GM12874 (cell line): ENCODE data around the gene PCSK2.

Experiments
- CTCF ChIP-seq: IDR thresholded peaks from 2 replicates; pipeline ENCODE4 v1.5.1; 2011; ENCODE audit warnings: low read depth, mild to moderate bottlenecking, control low read depth, low read length, moderate library complexity; ENCODE audit not compliant: insufficient read depth

PCSK2 gene

DNA sequence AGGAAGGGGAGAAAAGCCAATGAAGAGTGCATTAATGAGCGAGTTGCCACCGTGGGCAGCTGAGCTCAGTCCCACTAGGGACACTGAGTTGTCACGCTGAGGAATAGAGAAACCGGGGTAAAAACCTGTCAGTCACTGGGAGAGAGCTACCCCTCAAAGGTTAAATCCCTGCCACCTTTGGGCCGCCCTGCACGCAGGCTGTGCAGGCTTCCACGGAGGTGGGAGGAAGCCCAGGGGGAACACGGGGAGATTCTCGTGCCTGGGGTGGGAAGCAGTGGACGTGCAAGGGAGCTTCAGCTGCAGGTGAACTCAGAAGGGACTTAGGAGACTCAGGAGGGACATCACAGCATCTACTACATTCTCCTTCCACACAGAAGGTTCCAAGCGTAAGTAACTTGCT lies 253.9 kb downstream of the PCSK2 start:
- no peak for TF ChIP-seq CTCF

DNA sequence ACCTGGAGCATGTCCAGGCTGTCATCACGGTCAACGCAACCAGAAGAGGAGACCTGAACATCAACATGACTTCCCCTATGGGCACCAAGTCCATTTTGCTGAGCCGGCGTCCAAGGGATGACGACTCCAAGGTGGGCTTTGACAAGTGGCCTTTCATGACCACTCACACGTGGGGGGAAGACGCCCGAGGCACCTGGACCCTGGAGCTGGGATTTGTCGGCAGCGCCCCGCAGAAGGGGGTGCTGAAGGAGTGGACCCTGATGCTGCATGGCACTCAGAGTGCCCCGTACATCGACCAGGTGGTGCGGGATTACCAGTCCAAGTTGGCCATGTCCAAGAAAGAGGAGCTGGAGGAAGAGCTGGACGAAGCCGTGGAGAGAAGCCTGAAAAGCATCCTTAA lies 254.8 kb downstream of the PCSK2 start:
- no peak for TF ChIP-seq CTCF

- TF ChIP-seq CTCF: no peak
Measured at GRCh38 chr20:17482536-17482935, 255.7 kb downstream of the PCSK2 start.

DNA sequence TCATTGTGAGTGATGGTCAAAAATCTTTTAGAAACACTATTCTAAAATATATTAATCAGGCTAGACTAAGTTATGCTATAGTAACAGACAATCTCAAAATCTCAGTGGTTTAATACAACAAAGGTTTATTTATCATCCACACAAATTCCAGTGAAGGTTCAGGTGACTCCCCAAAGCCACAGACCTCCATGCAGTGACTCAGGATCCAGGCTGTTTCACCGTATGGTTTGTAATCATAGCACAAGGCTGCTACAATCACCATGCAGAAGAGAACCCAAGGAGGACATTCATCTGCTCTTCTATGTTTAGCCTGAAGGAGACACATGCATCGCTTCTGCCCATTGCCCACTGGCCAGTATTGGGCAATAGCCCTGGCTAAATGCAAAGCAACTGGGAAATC lies 258.2 kb downstream of the PCSK2 start:
- TF ChIP-seq CTCF: no peak

GRCh38 chr20:17488916-17489600 lies 262.2 kb downstream of the PCSK2 start:
- no peak for TF ChIP-seq CTCF

DNA sequence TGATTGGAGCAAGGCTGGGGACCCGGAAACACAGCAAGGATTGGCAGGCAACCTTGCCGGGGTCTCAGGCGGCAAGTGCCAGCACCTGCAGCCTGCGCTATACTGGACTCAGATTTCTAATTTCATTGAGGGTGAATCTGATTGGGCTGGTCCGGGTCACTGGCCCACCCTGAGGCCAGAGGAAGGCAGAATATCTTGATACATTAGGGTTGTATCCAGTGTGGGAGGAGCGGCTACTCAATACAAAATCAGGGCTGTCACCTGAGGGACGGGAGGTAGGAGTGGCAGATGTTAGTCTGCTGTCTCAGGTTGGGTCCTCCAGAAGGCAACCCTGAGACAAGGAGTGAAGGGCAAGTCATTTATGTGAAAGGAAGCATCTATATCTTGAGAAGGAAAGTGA lies 263.7 kb downstream of the PCSK2 start:
- no peak for TF ChIP-seq CTCF

GRCh38 chr20:17491041-17491440 lies 264.2 kb downstream of the PCSK2 start:
- TF ChIP-seq CTCF: no peak

DNA sequence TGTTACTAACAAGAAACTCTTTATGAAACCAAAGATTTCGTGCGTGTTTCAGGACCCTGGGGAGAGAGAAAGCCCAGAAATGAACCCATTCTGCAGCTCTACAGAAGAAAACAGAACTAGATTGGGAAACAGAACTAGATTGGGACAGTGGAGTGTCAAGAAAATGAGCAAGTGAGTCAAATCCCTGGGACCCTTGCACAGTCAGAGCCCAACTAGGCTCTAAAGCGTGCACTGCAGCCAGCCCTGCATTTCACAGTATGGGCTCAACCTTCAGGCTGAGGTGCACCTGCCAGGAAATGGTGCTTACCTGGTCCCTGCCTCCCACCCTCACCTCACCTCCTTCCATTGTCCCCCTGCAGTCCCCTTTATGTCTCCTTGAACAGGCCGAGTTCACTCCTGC lies 264.6 kb downstream of the PCSK2 start:
- no peak for TF ChIP-seq CTCF
